Measurements from ENCODE around the gene MRI1.

GRCh38 chr19:13726323-13726722 is 38.0 kb upstream of the MRI1 start:
- TF ChIP-seq POLR2A (IDR thresholded peaks at IDR 0.05; ENCODE audit: low read length), result no peak
- TF ChIP-seq GATA1 (IDR thresholded peaks at IDR 0.05; ENCODE audit: low read depth, low read length), result no peak
